Ishikawa (cell line): ENCODE data around the gene KRTAP10-8.

Experiments
- CEBPB ChIP-seq: IDR thresholded peaks from 2 replicates; pipeline ENCODE4 v1.6.1; 2012
- EGR1 ChIP-seq: IDR thresholded peaks from 2 replicates; pipeline ENCODE4 v1.6.1; 2012
- EP300 ChIP-seq: IDR thresholded peaks from 2 replicates; pipeline ENCODE4 v1.6.1; 2012; ENCODE audit warnings: borderline replicate concordance
- FOXM1 ChIP-seq: IDR thresholded peaks from 2 replicates; pipeline ENCODE4 v1.6.1; 2012; ENCODE audit warnings: low read depth, borderline replicate concordance
- MAX ChIP-seq: IDR thresholded peaks from 2 replicates; pipeline ENCODE4 v1.6.1; 2012
- RAD21 ChIP-seq: IDR thresholded peaks from 2 replicates; pipeline ENCODE4 v1.6.1; 2012; ENCODE audit warnings: low read depth
- REST ChIP-seq: IDR thresholded peaks from 2 replicates; pipeline ENCODE4 v1.6.1; 2012; ENCODE audit warnings: low read depth, mild to moderate bottlenecking
- TAF1 ChIP-seq: IDR thresholded peaks from 2 replicates; pipeline ENCODE4 v1.6.1; 2012; ENCODE audit warnings: low read depth, mild to moderate bottlenecking
- TCF12 ChIP-seq: IDR thresholded peaks from 2 replicates; pipeline ENCODE4 v1.6.1; 2012; ENCODE audit warnings: low read depth
- ZBTB7A ChIP-seq: IDR thresholded peaks from 2 replicates; pipeline ENCODE4 v1.6.1; 2012; ENCODE audit warnings: low read depth

GRCh38 chr21:44650265-44650972, 38.5 kb downstream of the KRTAP10-8 start:
- no peak for TF ChIP-seq REST
- no peak for TF ChIP-seq RAD21
- TF ChIP-seq EGR1: no peak
- no peak for TF ChIP-seq FOXM1
- TF ChIP-seq ZBTB7A: no peak
- no peak for TF ChIP-seq TCF12
- TF ChIP-seq EP300: no peak
- TF ChIP-seq MAX: no peak
- TF ChIP-seq CEBPB: no peak
- no peak for TF ChIP-seq TAF1
